ENCODE results near the gene NPAS2.

The NPAS2 gene

DNA sequence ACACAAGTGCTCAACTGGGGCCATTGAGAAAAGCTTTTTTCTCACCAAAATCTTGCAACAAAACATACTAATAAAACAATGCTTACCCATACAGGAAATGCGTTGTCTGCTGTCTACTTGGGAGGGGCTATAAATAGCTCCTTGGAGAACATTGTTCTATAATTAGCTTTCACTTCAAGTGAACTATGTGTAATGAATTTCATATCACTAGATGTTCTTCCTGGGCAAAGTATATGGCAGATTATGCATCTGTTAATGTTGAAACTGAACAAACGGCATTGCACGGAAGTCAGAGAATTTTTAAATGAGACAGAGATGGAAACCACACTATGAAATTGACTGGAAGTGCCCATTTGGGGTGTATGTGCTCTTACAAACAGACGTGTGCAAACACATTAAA lies 6.4 kb upstream of the NPAS2 start:
- no peak for DNase-seq (ENCODE audit: low read depth)
- no peak overlapping the region for H3K4me3 ChIP-seq (ENCODE audit: low read depth, low read length)
- TF ChIP-seq, protein P1, sequence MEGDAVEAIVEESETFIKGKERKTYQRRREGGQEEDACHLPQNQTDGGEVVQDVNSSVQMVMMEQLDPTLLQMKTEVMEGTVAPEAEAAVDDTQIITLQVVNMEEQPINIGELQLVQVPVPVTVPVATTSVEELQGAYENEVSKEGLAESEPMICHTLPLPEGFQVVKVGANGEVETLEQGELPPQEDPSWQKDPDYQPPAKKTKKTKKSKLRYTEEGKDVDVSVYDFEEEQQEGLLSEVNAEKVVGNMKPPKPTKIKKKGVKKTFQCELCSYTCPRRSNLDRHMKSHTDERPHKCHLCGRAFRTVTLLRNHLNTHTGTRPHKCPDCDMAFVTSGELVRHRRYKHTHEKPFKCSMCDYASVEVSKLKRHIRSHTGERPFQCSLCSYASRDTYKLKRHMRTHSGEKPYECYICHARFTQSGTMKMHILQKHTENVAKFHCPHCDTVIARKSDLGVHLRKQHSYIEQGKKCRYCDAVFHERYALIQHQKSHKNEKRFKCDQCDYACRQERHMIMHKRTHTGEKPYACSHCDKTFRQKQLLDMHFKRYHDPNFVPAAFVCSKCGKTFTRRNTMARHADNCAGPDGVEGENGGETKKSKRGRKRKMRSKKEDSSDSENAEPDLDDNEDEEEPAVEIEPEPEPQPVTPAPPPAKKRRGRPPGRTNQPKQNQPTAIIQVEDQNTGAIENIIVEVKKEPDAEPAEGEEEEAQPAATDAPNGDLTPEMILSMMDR (IDR thresholded peaks at IDR 0.05; ENCODE audit: control insufficient read depth, extremely low read depth, insufficient read depth): no peak

DNA sequence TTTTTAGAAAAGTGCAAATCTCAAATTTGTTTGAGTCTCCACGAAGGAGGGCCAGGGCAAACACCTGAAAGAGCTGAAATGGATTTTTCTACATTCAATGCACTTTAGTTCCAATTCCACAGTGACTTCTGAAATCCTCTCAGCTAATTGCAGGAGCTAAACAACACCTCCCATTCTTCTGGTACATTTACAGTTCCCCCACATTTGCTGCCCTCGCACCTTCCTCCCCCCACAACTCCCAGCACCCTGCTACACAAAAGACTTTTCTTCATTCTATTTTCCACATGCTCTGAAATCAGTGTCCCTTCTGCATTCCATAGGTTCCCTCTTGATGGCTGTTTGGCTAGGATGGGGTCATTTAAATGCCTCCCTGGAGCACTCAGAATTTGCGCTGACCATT lies 5.9 kb upstream of the NPAS2 start:
- no peak overlapping the region for H3K4me3 ChIP-seq (ENCODE audit: low read depth, low read length)
- TF ChIP-seq, protein P1 (IDR thresholded peaks at IDR 0.05; ENCODE audit: control insufficient read depth, extremely low read depth, insufficient read depth): no peak
- no peak for DNase-seq (ENCODE audit: low read depth)

DNA sequence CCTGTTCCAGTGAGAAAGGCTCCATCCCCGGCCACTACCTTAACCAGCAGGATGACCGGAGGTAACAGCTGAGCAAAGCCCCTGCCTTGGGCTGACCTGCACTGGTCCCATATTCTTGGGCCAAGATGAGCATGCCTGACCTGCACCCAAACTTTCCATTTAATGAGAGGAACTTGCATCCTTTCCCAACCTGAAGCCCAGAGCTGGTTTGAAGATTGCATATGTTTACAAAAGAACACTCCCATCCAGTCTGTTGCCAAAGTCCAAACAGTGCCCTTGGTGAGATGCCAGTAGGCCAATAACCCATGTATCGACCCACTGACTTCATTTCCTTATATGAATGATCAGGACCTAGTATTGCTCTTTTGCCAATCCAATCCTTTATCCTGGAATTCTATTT lies 5.5 kb upstream of the NPAS2 start:
- H3K4me3 ChIP-seq (ENCODE audit: low read depth, low read length): no peak overlapping the region
- TF ChIP-seq, protein P1 (IDR thresholded peaks at IDR 0.05; ENCODE audit: control insufficient read depth, extremely low read depth, insufficient read depth): no peak
- DNase-seq (ENCODE audit: low read depth): peak; percentile 54

DNA sequence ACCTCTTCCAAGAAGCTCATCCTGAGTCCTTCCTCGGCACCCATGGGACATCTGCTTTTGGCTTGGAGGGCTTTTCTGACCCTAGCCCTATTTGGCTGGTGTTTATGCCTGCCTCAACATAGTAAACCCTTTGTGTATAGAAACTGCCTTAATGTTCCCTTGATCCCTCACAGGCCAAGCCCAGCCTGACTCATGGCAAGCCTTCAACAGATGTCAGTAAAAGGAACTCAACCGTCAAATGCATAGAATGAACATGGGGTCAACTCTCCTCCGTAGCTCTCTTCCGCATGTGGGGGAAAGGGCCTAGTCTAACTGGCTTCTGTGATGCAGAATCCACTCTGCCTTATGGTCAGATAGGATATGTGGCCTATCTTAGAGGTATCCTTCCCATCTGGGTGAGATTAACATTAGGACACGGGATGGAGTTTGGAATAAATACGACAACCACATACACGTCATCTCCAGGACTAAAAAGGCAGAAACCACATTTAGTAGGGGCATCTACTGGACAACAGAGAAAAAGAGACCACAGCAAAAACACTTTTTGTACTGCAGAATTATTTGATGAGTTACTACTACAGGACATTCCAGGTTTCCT lies 2.5 kb upstream of the NPAS2 start:
- no peak overlapping the region for H3K4me3 ChIP-seq (ENCODE audit: low read depth, low read length)

DNA sequence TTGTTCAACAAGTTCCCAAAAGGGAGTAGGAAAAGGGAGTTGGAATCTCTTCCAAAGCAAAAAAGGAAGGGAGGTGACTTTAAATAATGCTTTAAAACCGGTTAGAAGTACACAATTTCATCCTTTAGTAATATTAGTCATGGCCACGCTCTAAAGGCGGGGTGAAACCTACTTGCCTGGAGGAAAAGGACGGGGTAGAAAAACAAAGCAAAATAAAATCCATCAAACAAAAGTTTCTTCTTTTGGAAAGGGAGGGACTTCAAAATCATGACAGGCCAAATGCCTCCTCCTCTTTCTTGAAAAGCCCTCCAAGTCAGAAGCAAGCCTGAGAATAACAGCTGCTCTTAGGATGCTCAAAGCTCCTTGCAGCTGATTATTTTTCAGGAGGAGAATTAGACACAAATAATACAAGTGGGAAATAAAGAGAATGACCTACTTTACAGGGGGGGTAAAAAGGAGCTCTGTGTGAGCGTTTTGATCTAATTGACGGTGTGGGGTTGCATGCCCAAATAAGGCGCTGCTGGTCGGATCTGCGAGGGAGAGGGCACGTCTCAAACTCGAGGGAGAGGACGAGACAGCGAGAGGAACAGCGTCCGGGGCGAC lies 1.8 kb upstream of the NPAS2 start:
- TF ChIP-seq, protein P1 (IDR thresholded peaks at IDR 0.05; ENCODE audit: control insufficient read depth, extremely low read depth, insufficient read depth): no peak
- DNase-seq (ENCODE audit: low read depth): no peak
- H3K4me3 ChIP-seq (ENCODE audit: low read depth, low read length): no peak overlapping the region

More for the DNA sequence above, 2.5 kb upstream of the NPAS2 start:
- TF ChIP-seq, protein P1 (IDR thresholded peaks at IDR 0.05; ENCODE audit: control insufficient read depth, extremely low read depth, insufficient read depth): no peak
- no peak for DNase-seq (ENCODE audit: low read depth)

DNA sequence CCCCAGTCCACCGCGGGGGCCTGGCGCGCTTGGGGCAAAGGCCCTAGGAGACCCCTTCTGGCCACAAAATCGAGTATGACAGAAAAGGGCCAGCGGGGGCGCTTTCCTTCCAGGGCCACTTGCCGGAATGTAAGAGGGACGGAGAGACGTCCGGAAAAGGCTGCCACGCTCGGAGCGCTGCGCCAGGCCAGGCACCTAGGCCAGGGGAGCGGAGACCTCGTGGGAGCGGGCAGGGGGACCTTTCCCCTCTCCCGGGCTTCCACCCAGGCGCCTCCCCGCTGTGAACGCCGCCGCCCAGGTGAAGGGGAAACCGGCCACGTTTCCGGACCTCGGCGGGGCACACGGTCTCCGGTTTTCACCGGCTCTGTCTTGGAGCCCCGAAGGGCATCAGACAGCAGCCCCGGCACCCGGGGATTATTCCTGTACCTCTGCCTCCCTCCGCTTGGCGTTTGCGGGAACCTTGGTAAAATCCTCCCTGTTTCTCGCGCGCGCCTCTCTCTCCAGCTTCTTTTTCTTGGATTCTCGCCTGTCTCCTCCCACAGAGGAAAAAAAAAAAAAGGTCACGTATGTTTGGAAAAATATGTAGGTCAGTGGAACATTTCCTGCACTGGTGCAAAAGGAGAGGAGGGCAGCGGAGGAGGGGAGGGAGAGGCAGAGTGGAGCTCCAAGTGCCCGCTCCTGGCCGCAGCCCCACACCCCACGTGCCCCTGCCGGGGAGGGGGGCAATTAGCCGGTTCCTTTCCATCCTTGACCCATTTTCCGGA lies 1.2 kb upstream of the NPAS2 start:
- peak; percentile 35 for DNase-seq (ENCODE audit: low read depth)
- peak overlapping the region; percentile 51 for H3K4me3 ChIP-seq (ENCODE audit: low read depth, low read length)
- TF ChIP-seq, protein P1 (IDR thresholded peaks at IDR 0.05; ENCODE audit: control insufficient read depth, extremely low read depth, insufficient read depth): 0 out of 2 replicates have a peak, but pooled peaks have one; percentile 12

Data from LNCaP clone FGC (cell line).